ENCODE measurements around the gene ACSM2B. TPM values are rescaled to one million over a fixed set of nuclear protein-coding genes. Genes with fewer than 3 reads are reported as not detected.

The ACSM2B gene
- total and polyA plus RNA-seq, 12 donors = 0.01 to 0.13 TPM; not detected in 10

DNA sequence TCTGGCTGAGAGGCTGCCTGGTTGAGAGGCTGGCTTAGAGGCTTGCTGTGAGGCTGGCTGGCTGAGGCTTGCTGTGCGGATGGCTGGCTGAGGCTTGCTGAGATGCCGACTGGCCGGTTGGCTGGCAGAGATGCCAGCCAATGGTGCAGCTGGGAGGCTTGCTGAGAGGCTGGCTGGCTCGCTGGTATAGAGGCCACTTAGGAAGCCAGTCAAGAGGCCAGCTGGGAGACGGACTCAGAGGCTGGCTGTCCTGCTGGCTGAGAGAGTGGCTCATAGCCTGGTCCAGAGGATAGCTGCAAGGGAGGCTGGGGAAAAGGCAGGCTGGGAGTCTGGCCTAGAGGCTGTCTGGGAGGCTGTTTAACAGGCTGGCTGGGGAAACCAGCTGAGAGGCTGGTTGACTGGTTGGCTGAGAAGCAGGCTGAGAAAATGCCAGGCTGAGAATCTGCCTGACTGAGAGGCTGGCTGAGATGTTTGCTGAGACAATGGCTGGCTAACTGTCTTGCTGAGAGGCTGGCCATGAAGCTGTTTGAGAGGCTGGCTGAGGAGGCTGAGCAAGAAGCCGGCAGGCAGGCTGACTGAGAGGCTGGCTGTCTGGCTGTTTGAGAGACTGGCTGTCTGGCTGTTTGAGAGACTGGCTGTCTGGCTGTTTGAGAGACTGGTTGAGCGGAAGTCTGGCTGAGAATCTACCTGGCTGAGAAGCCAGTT is 37.5 kb upstream of the ACSM2B start:
- ATAC-seq = no peak
- intact Hi-C loops (cut with DNase I) = no loop called here
- H3K27ac ChIP-seq = peak overlapping the region in 1 of 10 donors; percentile 79
- H3K4me3 ChIP-seq = no peak overlapping the region
- H3K4me1 ChIP-seq = peaks cover 0 to 18% (median 9%) of the 10 kb centered on the region in 9 donors
- H3K9me3 ChIP-seq = no peaks in the 10 kb centered on the region
- TF ChIP-seq, protein P1, sequence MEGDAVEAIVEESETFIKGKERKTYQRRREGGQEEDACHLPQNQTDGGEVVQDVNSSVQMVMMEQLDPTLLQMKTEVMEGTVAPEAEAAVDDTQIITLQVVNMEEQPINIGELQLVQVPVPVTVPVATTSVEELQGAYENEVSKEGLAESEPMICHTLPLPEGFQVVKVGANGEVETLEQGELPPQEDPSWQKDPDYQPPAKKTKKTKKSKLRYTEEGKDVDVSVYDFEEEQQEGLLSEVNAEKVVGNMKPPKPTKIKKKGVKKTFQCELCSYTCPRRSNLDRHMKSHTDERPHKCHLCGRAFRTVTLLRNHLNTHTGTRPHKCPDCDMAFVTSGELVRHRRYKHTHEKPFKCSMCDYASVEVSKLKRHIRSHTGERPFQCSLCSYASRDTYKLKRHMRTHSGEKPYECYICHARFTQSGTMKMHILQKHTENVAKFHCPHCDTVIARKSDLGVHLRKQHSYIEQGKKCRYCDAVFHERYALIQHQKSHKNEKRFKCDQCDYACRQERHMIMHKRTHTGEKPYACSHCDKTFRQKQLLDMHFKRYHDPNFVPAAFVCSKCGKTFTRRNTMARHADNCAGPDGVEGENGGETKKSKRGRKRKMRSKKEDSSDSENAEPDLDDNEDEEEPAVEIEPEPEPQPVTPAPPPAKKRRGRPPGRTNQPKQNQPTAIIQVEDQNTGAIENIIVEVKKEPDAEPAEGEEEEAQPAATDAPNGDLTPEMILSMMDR (IDR thresholded peaks at IDR 0.05) = no peak
- WGBS, 2 donors = 89 to 92% methylated on average over 7 of the region's 7 CpGs
- DNase-seq = no peak
- no peaks in the 10 kb centered on the region for H3K36me3 ChIP-seq
- peaks cover 0 to 6% (median 0%) of the 10 kb centered on the region in 7 donors for H3K27me3 ChIP-seq

DNA sequence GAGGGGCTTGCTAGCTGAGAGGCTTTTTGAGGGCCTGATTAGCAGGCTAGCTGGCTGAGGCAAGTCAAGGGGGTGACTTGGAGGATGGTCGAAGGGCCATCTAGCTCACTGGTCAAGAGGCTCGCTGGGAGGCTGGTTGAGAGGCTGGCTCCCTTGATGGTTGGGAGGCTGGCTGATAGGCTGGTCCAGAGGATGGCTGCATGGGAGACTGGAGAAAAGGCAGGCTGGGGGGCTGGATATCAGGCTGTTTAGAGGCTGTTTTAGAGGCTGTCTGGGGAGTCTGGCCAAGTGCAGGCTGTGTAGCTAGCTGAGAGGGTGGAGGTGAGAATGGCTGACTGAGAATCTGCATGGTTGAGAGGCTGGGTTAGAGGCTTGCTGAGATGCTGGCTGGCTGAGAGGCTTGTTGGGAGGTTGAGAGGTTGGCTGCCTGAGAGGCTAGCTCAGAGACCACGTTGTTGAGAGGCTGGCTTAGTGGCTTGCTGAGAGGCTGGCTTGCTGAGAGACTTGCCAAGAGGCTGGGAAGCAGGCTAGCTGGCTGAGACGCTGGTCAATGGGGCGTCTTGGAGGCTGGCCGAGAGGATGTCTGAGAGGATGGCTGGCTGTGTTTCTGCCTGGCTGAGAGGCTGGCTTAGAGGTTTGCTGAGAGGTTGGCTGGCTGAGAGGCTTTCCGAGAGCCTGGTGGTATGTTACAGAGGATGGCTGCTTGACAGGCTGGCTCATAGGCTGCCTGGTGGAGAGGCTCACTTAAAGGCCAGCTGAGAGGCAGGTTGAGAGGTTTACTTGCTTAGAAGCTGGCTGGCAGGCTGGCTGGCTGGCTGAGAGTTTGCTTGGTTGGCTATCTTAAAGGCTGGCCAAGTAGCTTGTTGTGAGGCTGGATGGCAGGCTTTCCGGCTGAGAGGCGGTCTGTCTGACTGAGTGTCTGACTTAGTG is 36.6 kb upstream of the ACSM2B start:
- Histone ChIP-seq H3K9me3 (no peaks in the 10 kb centered on the region), H3K27me3 (peaks cover 0 to 6% (median 0%) of the 10 kb centered on the region in 7 donors), H3K36me3 (no peaks in the 10 kb centered on the region), H3K4me1 (peaks cover 0 to 18% (median 9%) of the 10 kb centered on the region in 9 donors), H3K27ac (peak overlapping the region in 3 of 10 donors; percentile 4 to 79 (median 47)), H3K4me3 (no peak overlapping the region)
- peak in 1 of 2 donors; percentile 72 for DNase-seq
- WGBS, 2 donors = 64 to 73% methylated on average over 9 of the region's 9 CpGs
- intact Hi-C loops (cut with DNase I) = no loop called here
- peak in 7 of 8 donors; percentile 13 to 68 (median 36) for ATAC-seq
- TF ChIP-seq, protein P1 (IDR thresholded peaks at IDR 0.05) = no peak

DNA sequence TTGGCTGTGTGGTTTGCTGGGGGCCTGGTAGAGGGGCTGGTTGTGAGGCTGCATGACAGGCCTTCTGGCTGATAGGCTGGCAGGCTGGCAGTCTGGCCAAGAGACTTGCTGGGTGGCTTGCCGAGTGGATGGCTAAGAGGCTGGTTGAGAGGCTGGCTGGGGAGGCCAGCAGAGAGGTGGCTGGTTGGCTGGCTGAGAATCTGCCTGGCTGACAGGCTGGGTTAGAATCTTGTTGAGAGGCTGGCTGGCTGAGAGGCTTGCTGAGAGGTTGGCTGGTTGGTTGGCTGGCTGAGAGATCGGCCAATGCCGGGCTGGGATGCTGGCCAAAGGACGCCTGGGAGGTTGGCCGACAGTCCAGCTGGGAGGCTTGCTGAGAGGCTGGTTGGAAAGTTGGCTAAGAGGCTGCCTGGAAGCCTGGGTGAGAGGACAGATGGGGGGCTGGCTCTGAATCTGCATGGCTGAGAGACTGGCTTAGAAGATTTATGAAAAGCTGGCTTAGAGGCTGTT is 35.9 kb upstream of the ACSM2B start:
- WGBS, 2 donors = 54 to 59% methylated on average over 5 of the region's 5 CpGs
- H3K4me3 ChIP-seq = no peak overlapping the region
- DNase-seq = peak; percentile 29 to 78

More for the DNA sequence above, 35.9 kb upstream of the ACSM2B start:
- Histone ChIP-seq H3K36me3 (no peaks in the 10 kb centered on the region), H3K9me3 (no peaks in the 10 kb centered on the region), H3K27ac (peak overlapping the region in 6 of 10 donors; percentile 13 to 79 (median 40)), H3K4me1 (peaks cover 0 to 18% (median 9%) of the 10 kb centered on the region in 9 donors), H3K27me3 (peaks cover 0 to 6% (median 0%) of the 10 kb centered on the region in 7 donors)
- TF ChIP-seq, protein P1 (IDR thresholded peaks at IDR 0.05) = no peak
- peak in 7 of 8 donors; percentile 39 to 74 (median 58) for ATAC-seq
- intact Hi-C loops (cut with DNase I) = no loop called here

Data from heart right ventricle (tissue), 16 donors.